HCT116 (cell line): ENCODE data around the gene SLC8A1. TPM values are rescaled to one million over a fixed set of nuclear protein-coding genes. Genes with fewer than 3 reads are reported as not detected.

ENCODE experiments used
- ATAC-seq: fragments of 200-7000 bp; cut with Tn5 transposase; 2 replicates; pipeline ENCODE4 v1.9.1; 2020; ENCODE audit warnings: mild to moderate bottlenecking, moderate library complexity
- BruUV-seq: library from RNA; stranded (reverse); fragments of 400-500 nt; replicated peaks from 2 replicates; lab custom pipeline; 2021; lab: Mats Ljungman, UMichigan
- CTCF ChIA-PET: fragments of 300-600 bp; sonication (Branson Sonifier 250); formaldehyde crosslinking; loops from one replicate; lab custom pipeline; 2021; ENCODE audit warnings: antibody characterized with exemption; lab: Charles Lee
- POLR2A ChIA-PET: fragments of 300-600, 350-600 bp; sonication (Branson Sonifier 250); formaldehyde crosslinking; loops from one replicate; lab custom pipeline; 2021; ENCODE audit warnings: antibody characterized with exemption; lab: Charles Lee
- RAD21 ChIA-PET, 2 experiments: fragments of 300-600 bp; sonication (Branson Sonifier 250); formaldehyde crosslinking; loops; one replicate each; lab custom pipeline; 2023; ENCODE audit warnings: low total read pairs in 2 of 2; ENCODE audit not compliant: uncharacterized antibody in 2 of 2, unreplicated experiment in 2 of 2, low non-redundant PET in 1 of 2; lab: Charles Lee
- DNase-seq: peaks from one replicate; pipeline ENCODE4 v3.0.0-alpha.2; 2010; ENCODE audit warnings: low read depth, low spot score
- H2AFZ ChIP-seq: fragments of 200-600 bp; shearing (Covaris generic), sonication (generic); 2 replicates; pipeline ENCODE4 v1.6.1; 2017; ENCODE audit warnings: low read depth, mixed run types, mixed read lengths, antibody characterized with exemption, low read length; ENCODE audit not compliant: poor library complexity, severe bottlenecking
- H3K27ac ChIP-seq: 2 replicates; pipeline ENCODE4 v1.5.1; 2012; ENCODE audit warnings: low read depth, low read length
- H3K27me3 ChIP-seq: fragments of 200-600 bp; sonication (generic); 2 replicates; pipeline ENCODE4 v1.6.1; 2016; ENCODE audit warnings: mixed run types, low read length, mixed read lengths; ENCODE audit not compliant: insufficient read depth
- H3K36me3 ChIP-seq, 2 experiments: fragments of 200-500 bp in 1 of 2; fragments of 200-600 bp in 1 of 2; sonication (Bioruptor generic) in 1 of 2; sonication (generic) in 1 of 2; 2 replicates each; pipeline versions ENCODE4 v1.5.1 to v1.6.1; 2014 to 2016; ENCODE audit warnings: low read length in 2 of 2, inconsistent platforms in 1 of 2, mixed read lengths in 1 of 2, mixed run types in 1 of 2; ENCODE audit not compliant: insufficient read depth in 2 of 2, control insufficient read depth in 1 of 2
- H3K4me1 ChIP-seq, 2 experiments: fragments of 200-600 bp in 1 of 2; sonication (generic) in 1 of 2; 2 replicates each; pipeline versions ENCODE4 v1.5.1 to v1.6.1; 2012 to 2017; ENCODE audit warnings: low read length in 2 of 2, inconsistent platforms in 1 of 2, mild to moderate bottlenecking in 1 of 2, mixed read lengths in 1 of 2, mixed run types in 1 of 2, moderate library complexity in 1 of 2; ENCODE audit not compliant: insufficient read depth in 2 of 2, control insufficient read depth in 1 of 2
- H3K4me2 ChIP-seq: fragments of 200-600 bp; sonication (generic); 2 replicates; pipeline ENCODE4 v1.6.1; 2017; ENCODE audit warnings: mixed run types, low read length, mixed read lengths
- H3K4me3 ChIP-seq, 2 experiments: fragments of 200-600 bp in 1 of 2; sonication (generic) in 1 of 2; replicated peaks in 1 of 2; 2 replicates each; pipeline ENCODE4 v1.5.1; 2011 to 2016; ENCODE audit warnings: low read length in 2 of 2, control low read depth in 1 of 2, low read depth in 1 of 2, mild to moderate bottlenecking in 1 of 2, mixed read lengths in 1 of 2, mixed run types in 1 of 2
- H3K79me2 ChIP-seq: fragments of 200-600 bp; sonication (generic); 2 replicates; pipeline ENCODE4 v1.6.1; 2017; ENCODE audit warnings: mild to moderate bottlenecking, mixed run types, low read length, moderate library complexity, mixed read lengths; ENCODE audit not compliant: insufficient read depth
- H3K9ac ChIP-seq: fragments of 200-600 bp; sonication (generic); 2 replicates; pipeline ENCODE4 v1.6.1; 2016; ENCODE audit warnings: low read length, mixed read lengths
- H3K9me2 ChIP-seq: fragments of 200-600 bp; sonication (generic), shearing (Covaris generic); 2 replicates; pipeline ENCODE4 v1.6.1; 2017; ENCODE audit warnings: mixed run types, mild to moderate bottlenecking, moderate library complexity; ENCODE audit not compliant: insufficient read depth
- H3K9me3 ChIP-seq, 2 experiments: fragments of 200-500 bp in 1 of 2; fragments of 200-600 bp in 1 of 2; sonication (Bioruptor generic) in 1 of 2; sonication (generic) in 1 of 2; 2 replicates each; pipeline ENCODE4 v1.6.1; 2014 to 2017; ENCODE audit warnings: low read length in 2 of 2, mixed read lengths in 2 of 2, inconsistent platforms in 1 of 2, low read depth in 1 of 2, mild to moderate bottlenecking in 1 of 2, mixed run types in 1 of 2, moderate library complexity in 1 of 2; ENCODE audit not compliant: control insufficient read depth in 1 of 2, insufficient read depth in 1 of 2
- H4K20me1 ChIP-seq: fragments of 200-600 bp; sonication (generic), shearing (Covaris generic); 2 replicates; pipeline ENCODE4 v1.6.1; 2017; ENCODE audit warnings: mixed run types, mild to moderate bottlenecking, moderate library complexity; ENCODE audit not compliant: insufficient read depth
- CBX3 ChIP-seq: IDR thresholded peaks from 2 replicates; pipeline ENCODE4 v1.6.1; 2012; ENCODE audit warnings: low read depth
- EGR1 ChIP-seq: IDR thresholded peaks from 2 replicates; pipeline ENCODE4 v1.6.1; 2012; ENCODE audit warnings: low read depth
- EZH2 ChIP-seq: fragments of 200-600 bp; sonication (generic); IDR thresholded peaks from 2 replicates; pipeline ENCODE4 v1.6.1; 2017; ENCODE audit warnings: antibody characterized with exemption, mixed run types
- EZH2phosphoT487 ChIP-seq: fragments of 200-600 bp; IDR thresholded peaks from 2 replicates; pipeline ENCODE4 v1.6.1; 2018; ENCODE audit warnings: antibody characterized with exemption, borderline replicate concordance
- FOSL1 ChIP-seq: IDR thresholded peaks from 2 replicates; pipeline ENCODE4 v1.6.1; 2012; ENCODE audit warnings: low read depth
- POLR2A ChIP-seq: IDR thresholded peaks from 2 replicates; pipeline ENCODE4 v1.7.0; 2011; ENCODE audit warnings: borderline replicate concordance; ENCODE audit not compliant: insufficient read depth, insufficient read length; ENCODE audit errors: extremely low read depth
- SIN3A ChIP-seq: IDR thresholded peaks from 2 replicates; pipeline ENCODE4 v1.6.1; 2012; ENCODE audit warnings: low read depth
- SP1 ChIP-seq: IDR thresholded peaks from 2 replicates; pipeline ENCODE4 v1.6.1; 2012; ENCODE audit warnings: low read depth
- SRF ChIP-seq: IDR thresholded peaks from 2 replicates; pipeline ENCODE4 v1.6.1; 2012; ENCODE audit warnings: low read depth
- TCF7L2 ChIP-seq: IDR thresholded peaks from 2 replicates; pipeline ENCODE4 v1.7.0; 2011; ENCODE audit warnings: borderline replicate concordance, inconsistent platforms; ENCODE audit not compliant: insufficient read depth, insufficient read length; ENCODE audit errors: extremely low read depth
- ZBTB33 ChIP-seq: IDR thresholded peaks from 2 replicates; pipeline ENCODE4 v1.6.1; 2011; ENCODE audit warnings: mild to moderate bottlenecking, low read length, moderate library complexity; ENCODE audit not compliant: insufficient replicate concordance; ENCODE audit errors: extremely low read depth
- ZNF274 ChIP-seq: fragments of 200-500 bp; sonication (Bioruptor generic); IDR thresholded peaks from 2 replicates; pipeline ENCODE4 v1.6.1; 2014; ENCODE audit warnings: mild to moderate bottlenecking, low read depth, low read length, inconsistent platforms
- intact Hi-C: fragments of 100-400 bp; cut with micrococcal nuclease; formaldehyde crosslinking; loops from 2 replicates; pipeline ENCODE4 v1.10.0; 2022
- total RNA-seq: library from RNA; stranded (reverse); gene quantifications from one replicate; pipeline ENCODE4 v1.2.1, GENCODE V29; 2021; ENCODE audit not compliant: unreplicated experiment

The SLC8A1 gene
- total RNA-seq, 1 experiment from 2014 or later, result 0.07 TPM

DNA sequence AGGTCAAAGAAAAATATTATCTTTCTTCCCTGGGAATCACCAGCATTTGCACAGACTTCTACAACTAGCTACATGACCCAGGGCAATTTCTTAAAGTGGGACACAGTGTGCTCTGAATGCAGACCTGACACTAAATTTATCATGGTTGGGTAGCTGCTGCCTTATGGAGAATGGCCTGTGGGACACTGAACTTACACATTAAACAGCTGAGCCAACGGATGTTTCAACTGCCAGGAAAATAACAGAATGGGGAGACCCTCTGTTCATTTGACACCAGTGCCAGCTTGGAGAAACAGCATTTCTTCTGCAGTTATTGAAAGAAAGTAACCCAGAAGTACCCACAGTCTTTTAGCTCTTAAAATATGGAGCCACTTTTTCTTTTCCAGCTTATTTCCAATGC is 54.1 kb downstream of the SLC8A1 start:
- DNase-seq (no peak), ATAC-seq (no peak)
- no peaks in the 10 kb centered on the region for H3K9me3 ChIP-seq
- peaks cover 4 to 24% of the 10 kb centered on the region in 2 experiments; a peak in 3 of 4 replicates for H3K4me1 ChIP-seq
- H3K27ac ChIP-seq, result no peak overlapping the region
- no peaks in the 10 kb centered on the region for H3K27me3 ChIP-seq
- TF ChIP-seq TCF7L2 (no peak), EGR1 (no peak), SIN3A (no peak), EZH2phosphoT487 (no peak), ZBTB33 (no peak), EZH2 (no peak), SP1 (no peak), ZNF274 (no peak), SRF (no peak), CBX3 (no peak), POLR2A (no peak), FOSL1 (no peak)
- TF ChIP-seq, all 23 proteins: peak for 0
- BruUV-seq, result no TSS peak
- Histone ChIP-seq H3K36me3 (no peaks in the 10 kb centered on the region), H3K9ac (no peak overlapping the region), H2AFZ (no peak overlapping the region), H3K4me3 (no peak overlapping the region), H3K4me2 (no peak overlapping the region), H4K20me1 (no peaks in the 10 kb centered on the region), H3K79me2 (no peaks in the 10 kb centered on the region), H3K9me2 (no peaks in the 10 kb centered on the region)
- ChIA-PET CTCF (no interaction called here), POLR2A (no interaction called here), RAD21 (no interaction called here)
- intact Hi-C loops, result no loop called here
